Esophagus muscularis mucosa (tissue), 3 donors: Measurements from ENCODE around the gene PARD3B.

ENCODE experiments used
- CTCF ChIP-seq, 3 experiments: fragments of 200-600 bp in 2 of 3; fragments of 450-650 bp in 1 of 3; sonication (generic) in 2 of 3; IDR thresholded peaks; one replicate each; pipeline ENCODE4 v1.5.1; 2017 to 2019; ENCODE audit warnings: antibody characterized with exemption in 3 of 3, mild to moderate bottlenecking in 2 of 3, moderate library complexity in 1 of 3
- POLR2A ChIP-seq: fragments of 450-650 bp; IDR thresholded peaks from one replicate; pipeline ENCODE4 v1.6.1; 2017; ENCODE audit warnings: antibody characterized with exemption, moderate library complexity, mild to moderate bottlenecking, low read depth
- POLR2AphosphoS5 ChIP-seq, 2 donors: sonication (generic); formaldehyde crosslinking; IDR thresholded peaks; one replicate each; pipeline ENCODE4 v1.6.1; 2017; ENCODE audit warnings: antibody characterized with exemption in 2 of 2

DNA sequence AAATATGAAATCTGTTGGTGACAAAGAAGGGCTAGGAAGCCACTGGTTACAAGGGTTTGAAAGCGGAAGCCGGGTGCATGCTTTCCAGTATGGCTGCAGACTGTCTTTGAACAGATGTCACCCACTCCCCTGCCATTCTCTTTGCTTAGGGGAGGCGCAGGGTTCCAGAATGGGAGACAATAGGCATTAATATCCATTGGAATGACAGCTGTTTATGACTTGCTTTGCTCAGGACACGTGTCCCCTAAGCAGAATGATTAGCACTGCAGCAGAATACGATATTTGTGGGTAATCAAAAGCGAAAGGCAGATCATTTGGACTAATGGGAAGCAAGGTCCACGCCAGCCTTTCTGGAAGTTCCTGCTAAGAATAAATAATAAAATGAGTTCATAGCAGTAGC lies 1111.2 kb downstream of the PARD3B start:
- TF ChIP-seq CTCF (IDR thresholded peaks at IDR 0.05), result no peak
- no peak for TF ChIP-seq POLR2A
- TF ChIP-seq POLR2AphosphoS5 (IDR thresholded peaks at IDR 0.05), result no peak
